Measurements from ENCODE around the gene ARHGAP22.

Gene ARHGAP22

DNA sequence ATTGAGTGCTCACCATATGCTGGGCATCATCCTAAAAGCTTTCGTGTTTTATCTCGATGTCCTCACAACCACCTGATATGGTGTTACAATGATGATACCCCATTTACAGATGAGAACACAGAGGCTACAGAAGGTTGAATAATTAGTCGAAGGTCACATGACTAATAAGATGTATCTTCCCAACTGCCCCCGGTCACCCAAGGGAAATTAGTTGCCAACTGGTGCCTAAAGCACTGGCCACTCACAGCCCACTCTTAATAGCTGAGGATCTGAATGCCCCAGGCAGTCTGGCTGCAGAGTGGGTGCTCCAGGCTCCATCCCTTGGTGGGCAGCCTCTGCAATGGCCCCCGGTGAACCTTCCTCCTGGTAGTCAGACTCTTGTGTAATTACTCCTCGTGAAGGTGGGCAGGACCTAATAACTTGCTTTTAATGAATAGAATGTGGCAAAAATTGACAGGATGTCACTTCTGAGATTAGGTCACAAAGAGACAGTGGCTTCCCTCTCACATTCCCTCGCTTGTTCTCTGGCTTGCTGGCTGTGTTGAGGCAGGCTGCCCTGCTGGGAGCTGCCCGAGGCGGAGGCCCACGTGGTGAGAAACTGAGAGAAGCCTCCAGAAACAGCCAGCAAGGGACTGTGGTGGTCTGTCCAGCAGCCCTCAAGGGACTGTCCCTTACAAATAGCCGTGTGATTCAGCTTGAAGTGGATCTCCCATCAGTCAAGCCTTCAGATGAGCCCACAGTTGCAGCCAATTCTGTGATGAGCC lies 109.4 kb downstream of the ARHGAP22 start:
- DNase-seq = no peak

DNA sequence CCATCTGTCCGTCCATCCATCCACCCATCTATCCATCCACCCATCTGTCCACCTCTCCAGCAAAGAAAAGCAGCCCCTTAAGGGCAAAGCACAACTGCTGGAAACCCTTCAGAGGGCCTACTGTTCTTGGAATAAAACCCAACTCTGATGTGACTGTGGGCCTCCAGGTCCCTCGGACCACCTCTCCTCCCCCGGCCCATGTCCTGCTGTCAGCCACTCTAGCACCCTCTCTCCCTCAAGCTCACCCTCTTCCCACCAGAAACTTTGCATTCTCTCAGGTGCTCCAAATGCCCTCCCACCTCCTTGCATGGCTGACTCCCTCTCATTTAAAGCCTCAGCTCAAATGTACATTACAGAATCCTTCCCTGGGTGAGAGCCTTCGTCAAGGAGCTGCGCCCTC lies 110.3 kb downstream of the ARHGAP22 start:
- no peak for DNase-seq

DNA sequence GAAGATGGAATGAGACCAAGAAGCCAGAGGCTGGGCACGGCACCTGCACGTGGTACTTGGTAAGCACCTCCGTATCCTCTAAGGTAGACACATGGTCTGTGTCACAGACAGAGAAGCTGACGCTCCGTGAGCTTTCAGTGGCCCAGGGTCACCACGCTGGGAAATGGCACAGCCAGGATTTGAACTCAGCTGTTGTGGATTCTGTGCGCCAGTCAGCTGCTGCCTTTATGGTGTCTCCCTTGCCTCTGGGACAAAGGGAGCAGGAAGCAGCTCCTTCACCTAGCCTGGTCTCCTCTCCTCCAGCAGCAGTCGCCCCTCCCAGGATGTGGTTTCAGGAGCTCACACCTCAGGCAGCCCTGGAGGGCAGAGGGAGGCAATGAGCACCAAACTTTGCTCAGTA lies 110.8 kb downstream of the ARHGAP22 start:
- DNase-seq = no peak

DNA sequence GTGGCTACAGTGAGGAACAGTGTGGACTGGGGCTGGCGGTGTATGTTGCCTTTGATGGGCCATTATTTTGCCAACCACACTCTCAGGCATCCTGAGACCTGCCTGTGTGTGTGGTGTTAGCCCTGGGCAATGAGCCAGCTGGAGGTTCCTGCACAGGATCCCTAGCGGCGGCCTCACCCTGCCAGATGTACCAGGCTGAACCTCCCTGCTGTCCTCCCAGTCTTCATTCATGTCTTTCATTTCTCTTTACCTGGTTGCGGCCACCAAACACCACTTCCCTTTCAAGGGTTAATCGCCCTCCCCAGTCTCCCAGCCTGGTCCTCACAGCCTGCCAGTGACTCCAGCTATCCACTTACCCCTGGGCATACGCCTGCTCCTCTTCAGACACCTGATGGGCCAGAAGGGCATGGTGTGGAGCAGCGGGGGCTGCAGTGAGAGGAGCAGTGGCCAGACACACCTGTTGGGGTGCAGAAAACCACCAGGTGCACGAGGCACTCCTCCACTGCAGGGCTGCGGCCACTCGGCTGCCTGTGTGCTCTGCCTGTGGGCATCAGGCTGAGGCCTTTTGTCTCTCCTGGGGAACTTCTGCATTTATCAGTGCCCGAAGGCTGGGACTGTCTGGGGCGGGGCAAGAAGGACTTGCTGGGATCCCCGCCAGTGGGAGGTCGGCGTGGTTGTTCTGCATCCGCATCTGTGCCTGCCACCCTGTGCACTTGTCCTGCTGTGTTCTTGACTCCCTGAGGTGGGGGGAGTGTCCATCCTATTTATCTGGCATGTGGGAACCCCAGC lies 111.6 kb downstream of the ARHGAP22 start:
- DNase-seq = peak; percentile 34

DNA sequence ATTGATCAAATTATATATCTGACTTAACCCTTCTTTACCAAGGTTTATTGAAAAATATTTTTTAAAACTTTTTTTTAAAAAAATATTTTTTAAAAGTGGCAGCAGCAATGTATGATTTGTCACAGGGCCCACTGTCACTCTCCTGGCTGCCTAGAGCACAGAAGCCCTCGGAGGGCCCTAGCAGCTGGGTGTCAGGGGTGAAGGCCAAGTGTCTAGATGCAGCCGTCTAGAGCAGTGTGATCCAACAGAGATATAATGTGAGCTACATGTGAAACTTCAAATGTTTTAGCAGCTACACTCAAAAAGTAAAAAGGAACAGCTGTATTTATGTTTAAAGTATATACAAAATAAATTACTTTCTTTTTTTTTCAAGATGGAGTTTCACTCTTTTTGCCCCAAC lies 112.7 kb downstream of the ARHGAP22 start:
- no peak for DNase-seq

DNA sequence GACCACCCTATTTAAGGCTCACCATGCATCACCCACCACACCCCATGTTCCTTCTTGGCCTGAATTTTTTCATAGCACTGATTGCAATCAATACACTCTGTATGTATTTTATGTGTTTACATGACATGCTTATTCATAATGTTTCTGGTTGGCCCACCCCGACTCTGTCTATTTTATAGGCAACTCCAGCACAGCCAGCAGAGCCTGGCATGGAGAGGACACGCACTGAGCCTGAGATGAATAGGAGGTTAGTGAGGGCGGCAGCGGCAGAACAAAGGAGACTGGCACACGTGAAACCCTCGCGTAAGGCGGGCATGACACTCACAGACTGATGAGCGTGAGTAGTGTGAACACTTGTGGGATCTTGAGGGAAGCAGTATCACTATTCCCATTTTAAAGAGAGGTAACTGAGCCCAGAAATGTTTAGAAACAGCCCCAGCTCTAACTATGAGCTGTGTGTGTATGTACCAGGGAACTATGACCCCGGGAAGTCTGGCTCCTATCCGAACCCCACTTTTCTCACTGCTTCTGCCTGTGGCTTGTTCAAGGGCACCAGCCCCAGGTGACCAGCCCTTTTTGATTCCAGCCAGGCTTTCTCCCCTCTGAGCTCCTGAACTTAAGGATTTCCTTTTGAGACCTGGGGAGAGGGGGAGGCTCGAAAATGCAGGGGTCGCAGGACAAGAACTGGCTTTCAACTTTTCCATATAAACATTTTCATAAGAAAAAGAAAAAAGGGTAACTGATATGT lies 113.3 kb downstream of the ARHGAP22 start:
- DNase-seq = no peak

DNA sequence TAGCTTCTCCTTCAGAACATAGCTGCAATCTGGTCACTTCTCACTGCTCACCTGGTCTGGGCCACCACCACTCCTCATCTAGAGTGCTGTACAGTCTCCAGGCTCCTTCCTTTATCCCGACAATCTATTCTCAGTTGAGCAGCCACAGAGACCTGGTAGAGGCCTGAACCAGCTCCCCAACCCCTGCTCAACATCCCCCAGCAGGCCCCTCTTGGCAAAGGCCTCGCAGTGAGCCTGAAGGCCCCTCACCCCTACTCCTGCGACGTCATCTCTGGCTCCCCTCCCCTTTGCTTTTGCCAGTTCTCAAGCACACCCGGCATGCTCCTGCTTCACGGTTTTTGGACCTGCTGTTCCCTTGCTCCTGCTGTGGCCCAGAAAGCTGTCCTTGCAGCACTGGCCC lies 113.9 kb downstream of the ARHGAP22 start:
- no peak for DNase-seq

DNA sequence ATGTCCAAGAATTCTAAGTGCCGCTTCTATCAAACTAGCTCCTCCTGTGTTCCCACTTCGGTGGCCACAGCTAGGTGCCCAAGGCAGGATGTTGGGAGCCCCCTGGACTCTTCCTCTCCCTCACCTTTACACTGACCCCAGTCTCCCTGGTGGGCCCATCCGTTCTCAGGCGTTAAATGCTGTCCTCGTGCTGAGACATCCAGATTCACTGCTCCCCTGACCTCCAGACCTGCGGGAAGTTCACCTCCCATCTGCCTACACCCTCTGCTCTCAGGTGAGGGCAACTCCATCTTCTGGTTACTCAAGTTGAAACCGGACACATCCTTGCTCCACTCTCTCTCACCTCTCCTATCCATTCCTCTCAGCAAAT lies 114.3 kb downstream of the ARHGAP22 start:
- no peak for DNase-seq

DNA sequence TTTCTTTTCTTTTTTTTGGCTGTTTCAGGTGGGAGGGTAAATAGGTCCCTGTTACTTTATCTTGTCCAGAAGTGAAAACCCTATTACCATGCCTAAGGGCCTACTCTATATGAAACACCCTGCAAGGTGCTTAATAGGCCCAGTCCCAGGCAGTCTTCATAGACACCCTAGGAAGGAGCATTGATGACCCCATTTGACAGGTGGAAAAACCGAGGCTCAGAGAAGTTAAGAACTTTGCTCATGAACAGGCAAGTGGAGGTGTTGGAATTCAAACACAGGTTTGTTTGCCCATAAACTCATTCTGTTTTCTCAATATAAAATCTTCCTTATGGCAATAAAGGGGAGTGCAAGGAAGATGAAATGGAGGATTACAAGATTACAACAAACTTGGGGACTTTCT lies 115.8 kb downstream of the ARHGAP22 start:
- no peak for DNase-seq

DNA sequence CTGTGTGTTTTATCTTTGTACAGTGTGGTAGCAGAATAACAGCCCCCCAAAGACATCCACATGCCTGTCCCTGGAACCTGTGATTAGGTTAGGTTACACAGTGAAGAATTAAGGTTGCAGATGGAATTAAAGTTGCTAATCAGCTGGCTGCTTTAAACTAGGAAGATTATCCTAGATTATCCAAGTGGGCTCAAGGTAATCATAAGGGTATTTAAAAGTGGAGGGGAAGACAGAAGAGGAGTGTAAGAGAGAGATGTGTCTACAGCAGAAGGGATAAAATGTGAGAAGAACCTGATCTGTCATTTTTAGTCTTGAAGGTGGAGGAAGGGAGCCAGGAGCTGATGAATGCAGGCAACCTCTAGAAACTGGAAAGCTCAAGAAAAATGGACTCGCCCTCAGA lies 117.6 kb downstream of the ARHGAP22 start:
- no peak for DNase-seq

DNA sequence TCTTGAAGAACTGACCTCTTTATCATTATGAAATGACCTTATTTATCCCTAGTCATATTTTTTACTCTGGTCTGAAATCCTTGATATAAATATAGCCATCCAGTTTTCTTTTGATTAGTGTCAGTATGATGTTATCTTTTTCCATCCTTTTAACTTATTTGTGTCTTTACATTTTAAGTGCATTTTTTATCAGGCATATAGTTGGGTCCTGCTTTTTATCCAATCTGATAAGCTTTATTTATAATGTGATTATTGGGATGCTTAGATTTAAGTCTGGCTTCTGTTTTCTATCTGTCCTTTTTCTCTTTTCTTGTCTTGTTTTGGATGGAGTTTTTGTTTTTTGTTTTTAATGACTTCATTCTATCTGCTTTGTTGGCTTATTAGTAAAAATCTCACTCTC lies 119.2 kb downstream of the ARHGAP22 start:
- DNase-seq = no peak

DNA sequence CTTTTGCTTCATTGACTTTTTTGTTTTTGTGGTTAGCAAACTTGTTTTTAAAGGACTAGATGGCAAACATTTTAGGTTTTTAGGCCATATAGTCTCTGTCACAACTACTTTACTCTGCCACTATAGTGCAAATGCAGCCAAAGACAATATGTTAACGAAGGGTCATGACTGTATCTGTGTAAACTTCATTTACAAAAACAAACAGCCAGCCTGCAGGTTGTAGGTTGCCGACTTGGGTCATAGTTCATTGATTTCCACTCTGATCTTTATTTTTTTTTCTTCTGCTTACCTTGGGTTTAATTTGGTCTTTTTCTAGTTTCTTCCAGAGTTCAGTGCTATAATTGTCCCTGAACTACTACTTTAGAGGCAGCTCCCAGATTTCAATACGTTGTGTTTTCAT lies 120.0 kb downstream of the ARHGAP22 start:
- DNase-seq = no peak

DNA sequence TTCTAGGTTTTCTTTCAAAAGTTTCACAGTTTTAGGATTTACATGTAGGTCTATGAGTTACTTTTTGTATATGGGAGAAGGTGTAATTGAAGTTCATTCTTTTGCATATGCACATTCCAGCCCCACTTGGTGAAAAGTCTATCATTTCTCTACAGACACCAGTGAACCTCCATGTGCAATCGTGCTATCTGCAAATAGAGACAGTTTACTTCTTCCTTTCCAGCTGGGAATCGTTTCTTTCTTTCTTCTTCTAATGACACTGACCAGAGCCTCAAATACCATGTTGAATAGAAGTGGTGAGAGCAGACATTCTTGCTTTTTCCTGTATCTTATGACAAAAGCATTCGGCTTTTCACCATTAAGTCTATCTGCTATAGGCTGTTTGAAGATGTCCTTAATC lies 122.7 kb downstream of the ARHGAP22 start:
- DNase-seq = no peak

DNA sequence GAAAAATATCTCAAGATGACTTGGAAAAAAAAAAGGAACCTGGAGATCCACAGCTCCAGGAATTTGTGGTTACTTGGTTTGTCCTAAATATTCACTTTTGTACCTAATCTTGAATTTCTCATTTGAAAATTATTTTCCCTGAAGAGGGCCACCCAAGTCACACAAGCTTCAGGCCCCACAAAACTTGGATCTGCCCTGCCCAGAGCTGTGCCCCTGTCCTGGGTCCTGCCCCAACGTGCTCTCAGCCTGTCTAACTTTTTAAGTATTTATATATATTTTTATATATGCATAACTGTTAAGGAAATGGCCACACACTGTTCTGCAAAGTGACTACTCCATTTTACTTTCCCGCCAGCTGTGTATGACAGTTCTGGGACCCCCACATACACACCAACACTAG lies 123.5 kb downstream of the ARHGAP22 start:
- no peak for DNase-seq

DNA sequence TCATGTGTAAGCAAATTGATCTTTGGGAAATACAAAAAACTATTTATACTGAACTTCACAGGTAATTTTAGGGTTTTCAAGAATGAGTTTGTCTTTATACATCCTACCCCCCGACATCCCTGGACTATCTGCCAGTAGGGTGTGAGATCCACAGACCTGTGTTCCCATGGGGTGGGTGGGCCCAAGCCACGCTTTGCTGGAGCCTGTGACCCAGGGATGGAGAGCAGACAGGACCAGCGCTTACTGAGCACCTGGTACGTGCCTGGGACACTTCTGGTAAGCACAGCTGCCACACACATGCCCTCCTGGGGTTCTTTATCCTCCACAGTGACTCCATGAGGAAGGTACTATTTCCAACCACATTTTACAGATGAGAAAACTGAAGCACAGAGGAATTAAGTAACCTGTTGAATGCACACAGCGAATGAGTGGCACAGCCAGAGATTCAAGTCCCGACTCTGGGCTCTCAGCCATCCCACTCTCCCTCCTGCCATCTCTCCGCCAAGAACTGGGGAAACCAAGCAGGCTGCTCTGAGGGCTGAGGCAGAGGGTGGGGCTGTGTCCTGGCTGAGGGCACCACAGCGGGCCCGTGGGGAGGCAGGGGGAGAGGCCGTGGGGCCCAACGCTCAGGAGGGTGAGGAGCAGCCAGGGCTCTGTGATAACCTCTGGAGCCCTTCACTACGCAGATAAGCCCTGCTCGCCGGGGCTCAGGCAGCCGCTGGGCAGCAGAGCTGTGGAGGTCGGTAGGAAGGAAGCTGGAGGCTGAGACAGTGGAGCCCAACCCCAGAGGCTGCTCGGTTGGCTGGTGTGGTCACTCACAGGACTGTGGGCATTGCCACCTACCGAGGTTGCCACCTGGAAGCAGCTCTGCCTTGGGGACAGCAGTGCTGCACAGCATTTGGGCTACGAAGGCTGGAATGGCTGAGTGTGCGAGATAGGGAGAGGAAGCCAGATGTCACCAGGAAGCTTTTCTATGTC lies 124.2 kb downstream of the ARHGAP22 start:
- DNase-seq = no peak

DNA sequence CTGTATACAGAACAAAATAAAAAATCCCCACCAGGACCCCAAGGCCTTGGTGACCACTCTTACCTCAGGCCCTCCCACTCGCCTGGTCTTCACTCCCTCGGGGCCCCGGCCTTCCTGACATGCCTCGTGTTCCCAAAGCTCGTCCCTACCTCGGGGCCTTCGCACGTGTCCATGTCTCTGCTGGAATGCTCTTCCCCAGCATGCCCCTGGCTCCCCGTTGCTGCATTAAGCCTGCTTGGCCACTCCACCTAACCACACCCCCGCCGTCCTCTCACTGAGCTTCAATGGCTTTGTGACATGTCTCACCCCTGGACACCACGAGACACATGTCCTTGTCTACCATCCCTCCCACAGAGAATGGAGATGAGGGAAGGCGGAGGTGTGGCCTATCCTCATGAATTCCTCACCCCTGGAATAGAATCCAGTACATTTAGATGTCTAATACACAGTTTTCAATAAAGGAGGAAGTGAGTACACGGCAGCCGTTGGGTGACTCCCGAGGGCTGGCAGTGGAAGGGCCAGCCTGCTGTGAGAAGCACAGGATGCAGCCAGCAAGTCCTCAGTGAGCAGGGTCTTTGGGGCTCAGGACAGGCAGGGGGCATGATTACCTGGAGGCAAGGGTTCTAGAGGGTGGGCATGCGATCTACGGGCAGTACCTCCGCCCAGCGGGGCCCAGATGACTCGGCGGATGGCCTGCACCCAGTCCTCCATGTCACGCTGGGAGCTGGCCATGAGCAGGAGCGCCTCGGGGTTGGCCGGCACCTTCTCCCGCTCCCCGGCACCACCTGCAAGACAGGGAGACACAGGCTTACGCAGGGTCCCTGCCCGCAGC lies 125.7 kb downstream of the ARHGAP22 start:
- DNase-seq = no peak

DNA sequence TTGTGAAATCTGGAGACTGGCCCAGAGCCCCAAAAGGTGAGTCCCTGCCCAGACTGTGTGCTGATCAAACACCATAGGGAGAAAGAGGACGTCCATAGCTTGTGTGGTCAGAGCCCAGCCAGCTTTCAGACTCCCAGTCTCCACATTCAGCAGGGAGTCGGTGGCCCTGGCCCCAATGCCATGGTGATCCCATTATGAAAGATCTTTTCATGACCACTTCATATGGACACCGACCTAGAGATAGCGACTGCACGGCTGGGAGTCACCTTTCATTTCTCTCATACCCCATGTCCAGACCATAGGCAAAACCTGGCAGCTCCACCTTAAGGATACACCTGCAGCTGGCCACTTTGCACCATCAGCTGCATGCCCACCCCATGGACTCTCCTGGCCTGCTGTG lies 126.4 kb downstream of the ARHGAP22 start:
- no peak for DNase-seq

DNA sequence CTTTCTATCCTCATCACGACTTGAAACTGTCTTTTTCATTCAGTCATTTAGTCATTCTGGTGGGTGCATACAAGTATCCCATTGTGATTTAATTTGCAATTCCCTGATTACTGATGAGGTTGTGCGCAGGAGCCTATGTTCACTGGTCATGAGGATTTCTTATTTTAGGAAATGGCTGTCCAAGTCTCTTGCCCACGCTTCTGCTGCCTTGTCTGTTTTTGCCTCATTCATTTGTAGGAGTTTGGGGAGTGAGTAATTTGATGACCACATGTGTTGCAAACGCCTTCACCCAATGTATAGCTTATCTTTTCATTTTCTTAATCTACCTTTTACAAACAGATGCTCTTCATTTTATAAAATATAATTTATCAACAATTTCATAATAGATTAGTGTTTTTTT lies 127.3 kb downstream of the ARHGAP22 start:
- DNase-seq = no peak

DNA sequence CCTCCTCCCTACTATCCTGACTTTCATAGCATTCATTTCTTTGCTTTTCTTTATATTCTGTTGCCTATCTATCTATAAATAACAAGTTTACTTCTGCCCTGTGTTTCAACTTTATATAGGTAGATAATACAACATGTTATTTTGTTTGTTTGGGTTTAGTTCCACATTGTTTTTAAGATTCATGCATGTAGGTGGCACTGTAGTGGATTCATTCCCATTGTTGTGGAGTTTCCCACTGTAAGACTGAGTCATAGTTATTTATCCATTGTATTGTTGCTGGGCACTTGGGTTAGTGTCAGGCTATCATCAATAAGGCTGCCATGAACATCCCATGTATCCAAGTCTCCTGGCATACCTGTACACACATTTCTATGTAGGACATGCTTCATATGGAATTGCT lies 127.7 kb downstream of the ARHGAP22 start:
- no peak for DNase-seq

DNA sequence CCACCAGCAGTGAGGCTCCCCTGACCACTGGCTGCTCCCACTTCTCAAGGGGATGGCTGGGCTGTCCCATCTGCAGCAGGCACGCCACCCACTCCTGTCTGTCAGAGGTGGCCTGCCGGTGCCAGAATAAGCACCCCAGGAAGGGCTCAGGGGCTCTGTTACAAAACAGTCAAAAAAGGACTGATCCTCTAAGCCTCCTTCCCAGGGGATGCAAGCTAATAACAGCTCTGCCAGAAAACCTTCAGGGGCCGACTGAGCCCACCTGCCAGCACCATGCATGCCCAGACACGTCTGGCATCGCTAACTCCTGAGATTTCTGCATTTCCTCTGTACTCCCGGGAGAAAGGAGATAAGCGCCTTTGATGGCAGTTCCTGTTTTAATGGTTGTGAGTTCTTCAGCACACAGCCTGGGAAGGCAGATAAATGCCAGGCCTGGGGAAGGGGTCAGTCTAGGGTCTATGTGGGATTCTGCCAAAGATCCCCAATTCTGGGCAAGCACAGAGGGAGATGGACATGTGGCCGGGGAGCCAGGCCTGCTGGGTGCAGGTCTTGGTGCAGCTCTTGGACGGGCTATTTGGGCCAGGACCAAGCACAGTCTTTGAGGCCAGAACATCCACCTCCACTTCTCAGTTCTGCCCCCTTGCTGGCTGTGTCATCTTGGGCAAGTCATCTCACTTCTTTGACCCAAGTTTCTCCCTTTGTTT lies 128.4 kb downstream of the ARHGAP22 start:
- peak; percentile 42 for DNase-seq

DNA sequence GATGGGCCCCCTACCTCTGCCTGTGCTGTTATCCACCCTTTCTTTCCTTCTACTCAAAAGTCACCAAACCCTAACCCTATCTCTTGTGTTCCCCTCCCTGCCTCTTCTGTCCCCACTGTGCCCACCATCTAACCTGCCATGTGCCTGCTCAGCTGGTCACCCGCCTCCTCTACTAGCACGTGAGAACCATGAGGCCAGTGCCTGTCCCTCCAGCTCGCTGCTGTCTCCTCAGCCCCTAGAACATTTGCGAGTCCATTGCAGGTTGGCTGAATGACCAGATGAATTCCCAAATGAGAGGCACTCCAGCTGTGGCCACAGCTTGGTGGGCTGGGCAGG lies 129.0 kb downstream of the ARHGAP22 start:
- DNase-seq = no peak
